A549 (cell line): ENCODE data around the gene CEP89. TPM values are rescaled to one million over a fixed set of nuclear protein-coding genes. Genes with fewer than 3 reads are reported as not detected.

Source experiments
- ATAC-seq, 2 experiments: fragments of 200-7000 bp in 1 of 2; fragments of >200 bp in 1 of 2; cut with Nextera tagmentation in 1 of 2; cut with Tn5 transposase in 1 of 2; 3 replicates each; pipeline versions ENCODE4 v1.8.0 to v1.9.1; 2018 to 2020; ENCODE audit warnings: mild to moderate bottlenecking in 1 of 2, moderate library complexity in 1 of 2
- CTCF ChIA-PET: fragments of 300-600 bp; sonication (Branson Sonifier 250); formaldehyde crosslinking; extraction: SDS; loops from one replicate; lab custom pipeline; 2021; ENCODE audit warnings: antibody characterized with exemption, inconsistent platforms; lab: Yijun Ruan, JAX
- POLR2A ChIA-PET: fragments of 350-600 bp; formaldehyde crosslinking; extraction: SDS; loops from one replicate; lab custom pipeline; 2021; ENCODE audit warnings: antibody characterized with exemption, inconsistent platforms; lab: Yijun Ruan, JAX
- DNase-seq, 2 experiments: peaks; one replicate each; pipeline versions ENCODE4 v3.0.0 to v3.0.0-alpha.2; 2011 to 2016; ENCODE audit warnings: low read depth in 1 of 2, low spot score in 1 of 2
- FAIRE-seq: peaks from 2 replicates; lab custom pipeline; 2011; peaks lifted over from hg19 to GRCh38; lab: Jason Lieb, UNC
- H3K27ac ChIP-seq, 2 experiments: fragments of >200 bp; sonication (Bioruptor Twin); formaldehyde crosslinking; 3 replicates each; pipeline ENCODE4 v1.5.1; 2016 to 2017
- H3K4me1 ChIP-seq: fragments of >200 bp; sonication (Bioruptor Twin); formaldehyde crosslinking; 3 replicates; pipeline ENCODE4 v1.6.1; 2016
- H3K4me2 ChIP-seq: fragments of >200 bp; sonication (Bioruptor Twin); formaldehyde crosslinking; 3 replicates; pipeline ENCODE4 v1.6.1; 2016
- H3K4me3 ChIP-seq: fragments of >200 bp; sonication (Bioruptor Twin); formaldehyde crosslinking; 3 replicates; pipeline ENCODE4 v1.5.1; 2016
- H3K9me3 ChIP-seq: fragments of >200 bp; sonication (Bioruptor Twin); formaldehyde crosslinking; 3 replicates; pipeline ENCODE4 v1.6.1; 2016
- ATOH8 ChIP-seq: fragments of 250-450 bp; sonication (Bioruptor Pico); IDR thresholded peaks from 2 replicates; pipeline ENCODE4 v1.5.0; 2020; ENCODE audit warnings: low read depth, mild to moderate bottlenecking, moderate library complexity
- CBX2 ChIP-seq: fragments of 200-600 bp; sonication (generic); IDR thresholded peaks from 2 replicates; pipeline ENCODE4 v1.6.1; 2016; ENCODE audit warnings: low read depth, mild to moderate bottlenecking, borderline replicate concordance
- CTCF ChIP-seq: fragments of >200 bp; sonication (Bioruptor Twin); formaldehyde crosslinking; IDR thresholded peaks from 3 replicates; pipeline ENCODE4 v1.5.1; 2016
- EHF ChIP-seq: fragments of 250-450 bp; sonication (Bioruptor Pico); IDR thresholded peaks from 2 replicates; pipeline ENCODE4 v1.5.0; 2020; ENCODE audit warnings: mild to moderate bottlenecking
- ELK1 ChIP-seq: fragments of 150-350 bp; IDR thresholded peaks from 2 replicates; pipeline ENCODE4 v1.6.1; 2014; ENCODE audit warnings: low read depth, mild to moderate bottlenecking, low read length
- ESRRA ChIP-seq: fragments of 150-350 bp; IDR thresholded peaks from 2 replicates; pipeline ENCODE4 v1.6.1; 2014; ENCODE audit warnings: mild to moderate bottlenecking, low read length, borderline replicate concordance
- HES2 ChIP-seq: fragments of >200 bp; sonication (Bioruptor Twin); formaldehyde crosslinking; IDR thresholded peaks from 2 replicates; pipeline ENCODE4 v1.6.1; 2016
- HMGXB4 ChIP-seq: fragments of 250-450 bp; sonication (Bioruptor Pico); IDR thresholded peaks from 2 replicates; pipeline ENCODE4 v1.5.0; 2021; ENCODE audit warnings: mild to moderate bottlenecking, moderate library complexity, borderline replicate concordance
- HOXB13 ChIP-seq: fragments of 250-450 bp; sonication (Bioruptor Pico); IDR thresholded peaks from 2 replicates; pipeline ENCODE4 v1.5.0; 2020; ENCODE audit warnings: low read depth, mild to moderate bottlenecking, moderate library complexity
- HOXB5 ChIP-seq: fragments of 250-450 bp; sonication (Bioruptor Pico); IDR thresholded peaks from 2 replicates; pipeline ENCODE4 v1.5.0; 2020; ENCODE audit warnings: mild to moderate bottlenecking, moderate library complexity
- JUN ChIP-seq, 2 experiments: fragments of >200 bp; sonication (Bioruptor Twin); formaldehyde crosslinking; IDR thresholded peaks; 2 replicates in 1 of 2; 3 replicates in 1 of 2; pipeline ENCODE4 v1.6.1; 2016 to 2017
- NR3C1 ChIP-seq: fragments of >200 bp; sonication (Bioruptor Twin); formaldehyde crosslinking; IDR thresholded peaks from 3 replicates; pipeline ENCODE4 v1.6.1; 2017
- POLR2A ChIP-seq: IDR thresholded peaks from 2 replicates; pipeline ENCODE4 v1.6.1; 2012; ENCODE audit warnings: mild to moderate bottlenecking, low read length
- REST ChIP-seq: fragments of 200-600 bp; sonication (generic); IDR thresholded peaks from 2 replicates; pipeline ENCODE4 v1.6.1; 2016; ENCODE audit warnings: antibody characterized with exemption, mild to moderate bottlenecking, moderate library complexity
- RFX5 ChIP-seq: fragments of 450-650 bp; IDR thresholded peaks from 2 replicates; pipeline ENCODE4 v1.7.1; 2014; ENCODE audit warnings: antibody characterized with exemption, mild to moderate bottlenecking, moderate library complexity
- TP53 ChIP-seq: fragments of 250-450 bp; sonication (Bioruptor Pico); IDR thresholded peaks from 2 replicates; pipeline ENCODE4 v1.5.0; 2021; ENCODE audit warnings: mild to moderate bottlenecking, moderate library complexity
- USF2 ChIP-seq: fragments of 450-650 bp; IDR thresholded peaks from 2 replicates; pipeline ENCODE4 v1.6.1; 2014; ENCODE audit warnings: antibody characterized with exemption
- ZNF302 ChIP-seq: fragments of 250-450 bp; sonication (Bioruptor Pico); IDR thresholded peaks from 2 replicates; pipeline ENCODE4 v1.9.0; 2021; ENCODE audit warnings: inconsistent platforms, mild to moderate bottlenecking, moderate library complexity
- WGBS: methylation state at CpG from one replicate; pipeline ENCODE4 v1.1.6; 2017; ENCODE audit errors: missing lambda C conversion rate; 5-methylcytosine and 5-hydroxymethylcytosine counted together
- polyA plus RNA-seq, 4 experiments: library from polyadenylated mRNA; depleted of rRNA in 3 of 4; stranded (reverse); fragments of >200 nt; fragmentation: RNase III in 1 of 4; extraction: RNeasy Plus Mini Kit Qiagen cat#74134 plus additional on column Dnase treatment in 1 of 4; gene quantifications; 2 replicates in 3 of 4; 3 replicates in 1 of 4; pipeline ENCODE4 v1.2.3, GENCODE V29; 2011 to 2017

Gene CEP89
- polyA plus RNA-seq, 2 of the 4 experiments (the other 2 are of a cell fraction) = 31.5 to 41.3 TPM

GRCh38 chr19:32902448-32902847 lies 69.3 kb downstream of the CEP89 start:
- Histone ChIP-seq H3K4me3 (no peak overlapping the region), H3K9me3 (peaks cover 7% of the 10 kb centered on the region; the same call in 2 of the 3 replicates), H3K4me1 (no peaks in the 10 kb centered on the region), H3K27ac (no peak overlapping the region), H3K4me2 (no peak overlapping the region)
- ATAC-seq = no peak; a peak in 1 of 6 replicates
- FAIRE-seq = no peak
- CTCF ChIA-PET = no interaction called here
- 90% methylated on average over 7 of the region's 7 CpGs for WGBS
- POLR2A ChIA-PET = no interaction called here
- no peak for TF ChIP-seq NR3C1
- no peak for TF ChIP-seq HOXB5 (CRISPR knock-in tag)
- no peak for TF ChIP-seq USF2
- TF ChIP-seq RFX5 = no peak
- TF ChIP-seq CTCF = no peak
- no peak for TF ChIP-seq ATOH8
- TF ChIP-seq HES2 = no peak
- TF ChIP-seq ESRRA = no peak
- no peak for TF ChIP-seq JUN (IDR thresholded peaks at IDR 0.05)
- no peak for TF ChIP-seq CBX2
- no peak for TF ChIP-seq TP53 (CRISPR knock-in tag)
- no peak for TF ChIP-seq POLR2A
- DNase-seq = no peak

GRCh38 chr19:32901504-32902161 lies 70.1 kb downstream of the CEP89 start:
- Histone ChIP-seq H3K4me1 (no peaks in the 10 kb centered on the region), H3K4me3 (no peak overlapping the region), H3K27ac (no peak overlapping the region), H3K9me3 (peaks cover 7% of the 10 kb centered on the region; the same call in 2 of the 3 replicates), H3K4me2 (no peak overlapping the region)
- ATAC-seq (no peak), FAIRE-seq (no peak), DNase-seq (no peak)
- WGBS = 78% methylated on average over 5 of the region's 5 CpGs
- ChIA-PET POLR2A (no interaction called here), CTCF (interaction anchor here (1.1 kb wide), 1 partner anchor 225 kb away, joined by 3 read pairs; no protein-coding TSS in a partner anchor)
- TF ChIP-seq HMGXB4 (CRISPR knock-in tag) = no peak
- TF ChIP-seq ESRRA = no peak
- no peak for TF ChIP-seq EHF (CRISPR knock-in tag)
- TF ChIP-seq ZNF302 (CRISPR knock-in tag) = no peak
- TF ChIP-seq ELK1 = no peak
- TF ChIP-seq REST = no peak
- TF ChIP-seq NR3C1 = no peak
- no peak for TF ChIP-seq HOXB13 (CRISPR knock-in tag)
- TF ChIP-seq ATOH8 = no peak
